Left lobe of liver (tissue), 2 donors: ENCODE results near the gene IRF2BP2. TPM values are rescaled to one million over a fixed set of nuclear protein-coding genes. Genes with fewer than 3 reads are reported as not detected.
A peak's percentile ranks its signal among the peaks of the same experiment; 100 is the strongest.

Experiments
- ATAC-seq: fragments of 200-7000 bp; cut with Tn5 transposase; one replicate; pipeline ENCODE4 v1.9.1; 2020; ENCODE audit warnings: mild to moderate bottlenecking, moderate library complexity
- DNase-seq: peaks from one replicate; pipeline ENCODE4 v3.0.0-alpha.2; 2020; ENCODE audit warnings: low spot score
- total RNA-seq: library from RNA; stranded (reverse); gene quantifications from one replicate; pipeline ENCODE4 v1.2.1, GENCODE V29; 2021
- donor health status: DM: no; HTN: no; CAD: no; lungs with moderate emphysema.
- donor health status: DM: no; HTN: yes; CAD: no.

The IRF2BP2 gene
- total RNA-seq, 1 donor from 2014 or later = 48.7 TPM

- ATAC-seq (no peak), DNase-seq (no peak)
These were observed 4.1 kb upstream of the IRF2BP2 start for GRCh38 chr1:234614081-234614489.

GRCh38 chr1:234613128-234613875 is 3.3 kb upstream of the IRF2BP2 start:
- no peak for DNase-seq
- ATAC-seq = no peak

- ATAC-seq (peak; percentile 14), DNase-seq (peak; percentile 89)
These were observed 2.6 kb upstream of the IRF2BP2 start for GRCh38 chr1:234612352-234613127.

- peak; percentile 78 for DNase-seq
- peak; percentile 7 for ATAC-seq
These were observed 1.9 kb upstream of the IRF2BP2 start for GRCh38 chr1:234611847-234612351.

- DNase-seq (no peak), ATAC-seq (peak; percentile 54)
These were observed 1.4 kb upstream of the IRF2BP2 start for GRCh38 chr1:234611225-234611846.

GRCh38 chr1:234610666-234611224 is 767 bp upstream of the IRF2BP2 start:
- peak; percentile 98 for DNase-seq
- peak; percentile 65 for ATAC-seq

GRCh38 chr1:234609691-234610042 is 311 bp downstream of the IRF2BP2 start:
- DNase-seq (no peak), ATAC-seq (no peak)

- DNase-seq (no peak), ATAC-seq (no peak)
These were observed 877 bp downstream of the IRF2BP2 start for GRCh38 chr1:234608911-234609690.

GRCh38 chr1:234608025-234608910 is 1.7 kb downstream of the IRF2BP2 start:
- peak; percentile 7 for ATAC-seq
- peak; percentile 72 for DNase-seq

GRCh38 chr1:234607109-234608024 is 2.6 kb downstream of the IRF2BP2 start:
- ATAC-seq (no peak), DNase-seq (peak; percentile 64)

- no peak for ATAC-seq
- no peak for DNase-seq
These were observed 3.2 kb downstream of the IRF2BP2 start for GRCh38 chr1:234606784-234607108.

- DNase-seq (no peak), ATAC-seq (no peak)
These were observed 3.8 kb downstream of the IRF2BP2 start for GRCh38 chr1:234605983-234606783.

GRCh38 chr1:234605399-234605982 is 4.5 kb downstream of the IRF2BP2 start:
- DNase-seq (no peak), ATAC-seq (no peak)

GRCh38 chr1:234604495-234605398 is 5.2 kb downstream of the IRF2BP2 start:
- no peak for DNase-seq
- ATAC-seq = peak; percentile 4

- no peak for ATAC-seq
These were observed 6.5 kb downstream of the IRF2BP2 start for GRCh38 chr1:234603221-234604204.

More at GRCh38 chr1:234603221-234604204, 6.5 kb downstream of the IRF2BP2 start:
- no peak for DNase-seq
